A549 (cell line): ENCODE results near the gene RNF44. TPM values are rescaled to one million over a fixed set of nuclear protein-coding genes. Genes with fewer than 3 reads are reported as not detected.

ENCODE experiments used
- ATAC-seq, 2 experiments: fragments of 200-7000 bp in 1 of 2; fragments of >200 bp in 1 of 2; cut with Nextera tagmentation in 1 of 2; cut with Tn5 transposase in 1 of 2; 3 replicates each; pipeline versions ENCODE4 v1.8.0 to v1.9.1; 2018 to 2020; ENCODE audit warnings: mild to moderate bottlenecking in 1 of 2, moderate library complexity in 1 of 2
- CTCF ChIA-PET: fragments of 300-600 bp; sonication (Branson Sonifier 250); formaldehyde crosslinking; extraction: SDS; loops from one replicate; lab custom pipeline; 2021; ENCODE audit warnings: antibody characterized with exemption, inconsistent platforms; lab: Yijun Ruan, JAX
- POLR2A ChIA-PET: fragments of 350-600 bp; formaldehyde crosslinking; extraction: SDS; loops from one replicate; lab custom pipeline; 2021; ENCODE audit warnings: antibody characterized with exemption, inconsistent platforms; lab: Yijun Ruan, JAX
- DNase-seq, 2 experiments: peaks; one replicate each; pipeline versions ENCODE4 v3.0.0 to v3.0.0-alpha.2; 2011 to 2016; ENCODE audit warnings: low read depth in 1 of 2, low spot score in 1 of 2
- FAIRE-seq: peaks from 2 replicates; lab custom pipeline; 2011; peaks lifted over from hg19 to GRCh38; lab: Jason Lieb, UNC
- H3K27ac ChIP-seq, 2 experiments: fragments of >200 bp; sonication (Bioruptor Twin); formaldehyde crosslinking; 3 replicates each; pipeline ENCODE4 v1.5.1; 2016 to 2017
- H3K4me1 ChIP-seq: fragments of >200 bp; sonication (Bioruptor Twin); formaldehyde crosslinking; 3 replicates; pipeline ENCODE4 v1.6.1; 2016
- H3K4me2 ChIP-seq: fragments of >200 bp; sonication (Bioruptor Twin); formaldehyde crosslinking; 3 replicates; pipeline ENCODE4 v1.6.1; 2016
- H3K4me3 ChIP-seq: fragments of >200 bp; sonication (Bioruptor Twin); formaldehyde crosslinking; 3 replicates; pipeline ENCODE4 v1.5.1; 2016
- H3K9me3 ChIP-seq: fragments of >200 bp; sonication (Bioruptor Twin); formaldehyde crosslinking; 3 replicates; pipeline ENCODE4 v1.6.1; 2016
- CBX2 ChIP-seq: fragments of 200-600 bp; sonication (generic); IDR thresholded peaks from 2 replicates; pipeline ENCODE4 v1.6.1; 2016; ENCODE audit warnings: low read depth, mild to moderate bottlenecking, borderline replicate concordance
- CBX8 ChIP-seq: fragments of 200-600 bp; sonication (generic); IDR thresholded peaks from 2 replicates; pipeline ENCODE4 v1.6.1; 2016
- CHD2 ChIP-seq: fragments of 150-350 bp; IDR thresholded peaks from 2 replicates; pipeline ENCODE4 v1.6.1; 2014; ENCODE audit warnings: low read length; ENCODE audit not compliant: partially characterized antibody
- EHF ChIP-seq: fragments of 250-450 bp; sonication (Bioruptor Pico); IDR thresholded peaks from 2 replicates; pipeline ENCODE4 v1.5.0; 2020; ENCODE audit warnings: mild to moderate bottlenecking
- EHMT2 ChIP-seq: fragments of 200-600 bp; sonication (generic); IDR thresholded peaks from 2 replicates; pipeline ENCODE4 v1.6.1; 2016; ENCODE audit warnings: antibody characterized with exemption, low read depth, mild to moderate bottlenecking, moderate library complexity
- ESRRA ChIP-seq: fragments of 150-350 bp; IDR thresholded peaks from 2 replicates; pipeline ENCODE4 v1.6.1; 2014; ENCODE audit warnings: mild to moderate bottlenecking, low read length, borderline replicate concordance
- HOXB13 ChIP-seq: fragments of 250-450 bp; sonication (Bioruptor Pico); IDR thresholded peaks from 2 replicates; pipeline ENCODE4 v1.5.0; 2020; ENCODE audit warnings: low read depth, mild to moderate bottlenecking, moderate library complexity
- JUN ChIP-seq, 2 experiments: fragments of >200 bp; sonication (Bioruptor Twin); formaldehyde crosslinking; IDR thresholded peaks; 2 replicates in 1 of 2; 3 replicates in 1 of 2; pipeline ENCODE4 v1.6.1; 2016 to 2017
- KDM1A ChIP-seq: fragments of 200-600 bp; sonication (generic); IDR thresholded peaks from 2 replicates; pipeline ENCODE4 v1.6.1; 2016; ENCODE audit warnings: low read depth, mild to moderate bottlenecking
- KDM5A ChIP-seq: fragments of 200-600 bp; sonication (generic); IDR thresholded peaks from 2 replicates; pipeline ENCODE4 v1.6.1; 2016; ENCODE audit warnings: antibody characterized with exemption, mild to moderate bottlenecking
- MYC ChIP-seq: IDR thresholded peaks from 2 replicates; pipeline ENCODE4 v1.6.1; 2012; ENCODE audit warnings: mild to moderate bottlenecking, inconsistent platforms, low read length, improper control_type of control experiment, borderline replicate concordance
- PHF8 ChIP-seq: fragments of 200-600 bp; sonication (generic); IDR thresholded peaks from 2 replicates; pipeline ENCODE4 v1.6.1; 2016; ENCODE audit warnings: low read depth, mild to moderate bottlenecking, antibody characterized with exemption, moderate library complexity, borderline replicate concordance
- POLR2A ChIP-seq: IDR thresholded peaks from 2 replicates; pipeline ENCODE4 v1.6.1; 2012; ENCODE audit warnings: mild to moderate bottlenecking, low read length
- RCOR1 ChIP-seq: fragments of 150-350 bp; IDR thresholded peaks from 2 replicates; pipeline ENCODE4 v1.6.1; 2014; ENCODE audit warnings: antibody characterized with exemption, low read length, low read depth
- SMC3 ChIP-seq: fragments of >200 bp; sonication (Bioruptor Twin); formaldehyde crosslinking; IDR thresholded peaks from 3 replicates; pipeline ENCODE4 v1.6.1; 2018; ENCODE audit warnings: inconsistent platforms
- ZFP36 ChIP-seq: fragments of 450-650 bp; IDR thresholded peaks from 2 replicates; pipeline ENCODE4 v1.6.1; 2014; ENCODE audit warnings: borderline replicate concordance; ENCODE audit not compliant: partially characterized antibody
- WGBS: methylation state at CpG from one replicate; pipeline ENCODE4 v1.1.6; 2017; ENCODE audit errors: missing lambda C conversion rate; 5-methylcytosine and 5-hydroxymethylcytosine counted together
- polyA plus RNA-seq, 4 experiments: library from polyadenylated mRNA; depleted of rRNA in 3 of 4; stranded (reverse); fragments of >200 nt; fragmentation: RNase III in 1 of 4; extraction: RNeasy Plus Mini Kit Qiagen cat#74134 plus additional on column Dnase treatment in 1 of 4; gene quantifications; 2 replicates in 3 of 4; 3 replicates in 1 of 4; pipeline ENCODE4 v1.2.3, GENCODE V29; 2011 to 2017
- TF ChIP-seq, protein P1 (sequence below): fragments of 250-450 bp; sonication (Bioruptor Pico); IDR thresholded peaks from 2 replicates; pipeline ENCODE4 v1.5.0; 2021; ENCODE audit warnings: mild to moderate bottlenecking, moderate library complexity, borderline replicate concordance
- TF ChIP-seq, protein P2 (sequence below): fragments of 250-450 bp; sonication (Bioruptor Pico); IDR thresholded peaks from 2 replicates; pipeline ENCODE4 v1.5.0; 2020; ENCODE audit warnings: low read depth, mild to moderate bottlenecking, moderate library complexity
- TF ChIP-seq, protein P3 (sequence below): fragments of >200 bp; sonication (Bioruptor Twin); formaldehyde crosslinking; IDR thresholded peaks from 3 replicates; pipeline ENCODE4 v1.6.1; 2016
- TF ChIP-seq, protein P4 (sequence below): fragments of 150-350 bp; IDR thresholded peaks from 2 replicates; pipeline ENCODE4 v1.6.1; 2014; ENCODE audit warnings: low read depth, mild to moderate bottlenecking, low read length
- TF ChIP-seq, protein P5 (sequence below): IDR thresholded peaks from 2 replicates; pipeline ENCODE4 v1.6.1; 2012

RNF44 gene
- polyA plus RNA-seq, 2 of the 4 experiments (the other 2 are of a cell fraction): 9.2 to 32.7 TPM

DNA sequence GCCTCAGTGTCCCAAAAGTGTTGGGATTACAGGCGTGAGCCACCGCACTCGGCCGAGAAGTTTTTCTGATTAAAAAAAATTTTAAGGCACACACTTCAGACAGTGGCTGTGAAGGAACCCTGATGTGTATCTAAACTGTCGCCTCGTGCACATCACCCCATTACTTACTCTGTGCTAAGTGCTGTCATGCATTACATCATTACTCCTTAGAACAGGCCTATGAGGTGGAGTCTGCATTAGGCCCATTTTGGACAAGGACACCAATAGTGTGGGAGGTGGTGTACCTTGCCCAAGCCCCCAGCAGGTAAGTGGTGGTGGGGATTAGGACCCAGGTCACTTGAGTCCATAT lies 8.2 kb upstream of the RNF44 start:
- no peak for TF ChIP-seq EHF
- no peak for TF ChIP-seq KDM5A
- no peak for TF ChIP-seq ZFP36
- TF ChIP-seq, protein P1, sequence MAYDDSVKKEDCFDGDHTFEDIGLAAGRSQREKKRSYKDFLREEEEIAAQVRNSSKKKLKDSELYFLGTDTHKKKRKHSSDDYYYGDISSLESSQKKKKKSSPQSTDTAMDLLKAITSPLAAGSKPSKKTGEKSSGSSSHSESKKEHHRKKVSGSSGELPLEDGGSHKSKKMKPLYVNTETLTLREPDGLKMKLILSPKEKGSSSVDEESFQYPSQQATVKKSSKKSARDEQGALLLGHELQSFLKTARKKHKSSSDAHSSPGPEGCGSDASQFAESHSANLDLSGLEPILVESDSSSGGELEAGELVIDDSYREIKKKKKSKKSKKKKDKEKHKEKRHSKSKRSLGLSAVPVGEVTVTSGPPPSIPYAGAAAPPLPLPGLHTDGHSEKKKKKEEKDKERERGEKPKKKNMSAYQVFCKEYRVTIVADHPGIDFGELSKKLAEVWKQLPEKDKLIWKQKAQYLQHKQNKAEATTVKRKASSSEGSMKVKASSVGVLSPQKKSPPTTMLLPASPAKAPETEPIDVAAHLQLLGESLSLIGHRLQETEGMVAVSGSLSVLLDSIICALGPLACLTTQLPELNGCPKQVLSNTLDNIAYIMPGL (CRISPR knock-in tag): no peak
- TF ChIP-seq CBX8: no peak
- TF ChIP-seq, protein P2, sequence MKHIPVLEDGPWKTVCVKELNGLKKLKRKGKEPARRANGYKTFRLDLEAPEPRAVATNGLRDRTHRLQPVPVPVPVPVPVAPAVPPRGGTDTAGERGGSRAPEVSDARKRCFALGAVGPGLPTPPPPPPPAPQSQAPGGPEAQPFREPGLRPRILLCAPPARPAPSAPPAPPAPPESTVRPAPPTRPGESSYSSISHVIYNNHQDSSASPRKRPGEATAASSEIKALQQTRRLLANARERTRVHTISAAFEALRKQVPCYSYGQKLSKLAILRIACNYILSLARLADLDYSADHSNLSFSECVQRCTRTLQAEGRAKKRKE (CRISPR knock-in tag): no peak
- no peak for TF ChIP-seq EHMT2
- no peak for TF ChIP-seq SMC3
- TF ChIP-seq HOXB13 (CRISPR knock-in tag): no peak
- no peak for TF ChIP-seq KDM1A
- Histone ChIP-seq H3K27ac (peak overlapping the region in 1 of 2 experiments; percentile 23; a peak in 2 of 6 replicates), H3K4me3 (no peak overlapping the region), H3K9me3 (no peaks in the 10 kb centered on the region), H3K4me2 (peak overlapping the region; percentile 34; the same call in 2 of the 3 replicates), H3K4me1 (peaks cover 48% of the 10 kb centered on the region)
- ChIA-PET CTCF (no interaction called here), POLR2A (no interaction called here)
- DNase-seq: no peak
- WGBS: 95% methylated on average over 6 of the region's 6 CpGs
- no peak for FAIRE-seq
- ATAC-seq: no peak

DNA sequence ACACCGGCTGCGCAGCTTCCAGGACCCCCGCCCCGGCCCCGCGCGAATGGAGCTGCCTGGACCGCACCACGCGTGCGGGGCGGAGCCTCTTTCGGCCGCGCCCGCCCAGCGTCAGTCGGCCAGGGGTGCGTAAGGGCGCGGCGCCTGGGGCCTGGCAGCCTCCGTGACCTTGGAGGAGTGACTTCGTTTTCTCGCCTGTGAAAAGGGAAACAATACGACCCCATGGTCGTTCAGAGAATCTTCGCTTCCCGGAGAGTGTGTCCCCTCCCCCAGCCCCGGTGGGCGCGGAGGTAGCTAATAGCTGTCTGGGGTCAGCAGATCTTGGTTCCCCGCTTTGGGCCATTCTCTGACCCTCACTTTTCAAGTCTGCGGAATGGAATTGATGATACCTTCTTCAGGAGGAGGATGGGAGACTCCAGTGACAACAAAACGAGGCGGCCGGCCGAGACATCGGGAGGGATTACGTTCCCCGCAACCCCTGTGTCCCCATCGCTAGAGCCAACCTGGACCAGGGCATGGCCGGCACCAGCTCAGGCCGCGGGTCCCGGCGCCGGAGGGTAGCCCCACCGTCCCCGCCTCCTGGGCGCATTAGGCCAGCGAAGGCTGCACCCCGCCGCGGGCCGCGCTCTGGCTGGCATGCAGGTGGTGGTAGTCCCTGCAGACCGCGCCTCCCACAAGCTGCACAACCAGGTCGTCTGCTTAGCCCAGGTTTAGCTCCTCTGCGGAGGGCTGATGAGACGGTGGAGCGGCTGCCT lies 6.4 kb upstream of the RNF44 start:
- peak overlapping the region; percentile 66 for H3K4me3 ChIP-seq
- ATAC-seq (peak; percentile 77 to 86), DNase-seq (peak; percentile 53 to 73)
- peak overlapping the region; percentile 89 to 95 for H3K27ac ChIP-seq
- TF ChIP-seq MYC (0 out of 2 replicates have a peak, but pooled peaks have one; percentile 10), RCOR1 (no peak), CBX2 (no peak), PHF8 (peak; percentile 68; the same call in 1 of the 2 replicates), ESRRA (peak; percentile 53; the same call in 1 of the 2 replicates), JUN (IDR thresholded peaks at IDR 0.05) (peak in 1 of 2 experiments; percentile 77; a peak in 2 of 5 replicates), CHD2 (peak; percentile 22), POLR2A (peak; percentile 78)
- TF ChIP-seq, protein P3, sequence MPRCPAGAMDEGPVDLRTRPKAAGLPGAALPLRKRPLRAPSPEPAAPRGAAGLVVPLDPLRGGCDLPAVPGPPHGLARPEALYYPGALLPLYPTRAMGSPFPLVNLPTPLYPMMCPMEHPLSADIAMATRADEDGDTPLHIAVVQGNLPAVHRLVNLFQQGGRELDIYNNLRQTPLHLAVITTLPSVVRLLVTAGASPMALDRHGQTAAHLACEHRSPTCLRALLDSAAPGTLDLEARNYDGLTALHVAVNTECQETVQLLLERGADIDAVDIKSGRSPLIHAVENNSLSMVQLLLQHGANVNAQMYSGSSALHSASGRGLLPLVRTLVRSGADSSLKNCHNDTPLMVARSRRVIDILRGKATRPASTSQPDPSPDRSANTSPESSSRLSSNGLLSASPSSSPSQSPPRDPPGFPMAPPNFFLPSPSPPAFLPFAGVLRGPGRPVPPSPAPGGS: peak; percentile 43; the same call in 2 of the 3 replicates
- TF ChIP-seq, protein P4, sequence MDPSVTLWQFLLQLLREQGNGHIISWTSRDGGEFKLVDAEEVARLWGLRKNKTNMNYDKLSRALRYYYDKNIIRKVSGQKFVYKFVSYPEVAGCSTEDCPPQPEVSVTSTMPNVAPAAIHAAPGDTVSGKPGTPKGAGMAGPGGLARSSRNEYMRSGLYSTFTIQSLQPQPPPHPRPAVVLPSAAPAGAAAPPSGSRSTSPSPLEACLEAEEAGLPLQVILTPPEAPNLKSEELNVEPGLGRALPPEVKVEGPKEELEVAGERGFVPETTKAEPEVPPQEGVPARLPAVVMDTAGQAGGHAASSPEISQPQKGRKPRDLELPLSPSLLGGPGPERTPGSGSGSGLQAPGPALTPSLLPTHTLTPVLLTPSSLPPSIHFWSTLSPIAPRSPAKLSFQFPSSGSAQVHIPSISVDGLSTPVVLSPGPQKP: no peak
- TF ChIP-seq, protein P5, sequence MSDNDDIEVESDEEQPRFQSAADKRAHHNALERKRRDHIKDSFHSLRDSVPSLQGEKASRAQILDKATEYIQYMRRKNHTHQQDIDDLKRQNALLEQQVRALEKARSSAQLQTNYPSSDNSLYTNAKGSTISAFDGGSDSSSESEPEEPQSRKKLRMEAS: peak; percentile 53
- TF ChIP-seq, all 56 proteins: peak for 8
- Histone ChIP-seq H3K4me1 (peaks cover 51% of the 10 kb centered on the region), H3K4me2 (peak overlapping the region; percentile 78), H3K9me3 (no peaks in the 10 kb centered on the region)
- 2% methylated on average over 36 of the region's 63 CpGs for WGBS
- ChIA-PET CTCF (interaction anchor here (0.8 to 4.4 kb wide), 24 partner anchors 9 to 814 kb away, joined by 3 to 27 read pairs (median 4); partner anchors contain the start of genes CLTB, FAF2 and TSPAN17), POLR2A (interaction anchor here (0.5 to 1.8 kb wide), 8 partner anchors 11 to 814 kb away, joined by 3 to 10 read pairs (median 4); partner anchors contain the start of genes FAF2 and TSPAN17)
- no peak for FAIRE-seq
